ENCODE results near the gene PRR36. TPM values are rescaled to one million over a fixed set of nuclear protein-coding genes. Genes with fewer than 3 reads are reported as not detected.

Gene PRR36
- 0.12 TPM for total RNA-seq
- polyA plus RNA-seq: under 1 TPM in 2 of 4 donors, not detected in 2; 0.05 to 0.22 TPM

GRCh38 chr19:7874076-7874896 is at the start of gene PRR36:
Gene PRR36, minus strand, starts transcription at chr19:7874390. Its CDS starts 701 bp downstream, at chr19:7873689.
- ATAC-seq (ENCODE audit: low read depth in 2 of 2) (no peak), DNase-seq (no peak)
- H3K4me3 Mint-ChIP-seq: peak within 1 kb of the TSS in 3 of 4 donors; percentile 25 to 84 (median 77)
- peaks cover 39% of the 10 kb centered on the region for H3K27me3 Mint-ChIP-seq
- H3K9me3 ChIP-seq (ENCODE audit: control insufficient read depth in 2 of 2, low read length in 2 of 2): no peaks in the 10 kb centered on the region
- peaks cover 0 to 34% (median 9%) of the 10 kb centered on the region in 4 donors for H3K4me1 Mint-ChIP-seq
- H3K36me3 ChIP-seq (ENCODE audit: control insufficient read depth, insufficient read depth, low read length): no peaks in the 10 kb centered on the region
- no peaks in the 10 kb centered on the region for H3K36me3 Mint-ChIP-seq
- no peak within 1 kb of the TSS for H3K4me3 ChIP-seq (ENCODE audit: low read depth, low read length)
- peaks cover 4% of the 10 kb centered on the region for H3K27me3 ChIP-seq (ENCODE audit: control insufficient read depth, insufficient read depth, low read length)
- peaks cover 0 to 3% (median 0%) of the 10 kb centered on the region in 7 donors for H3K9me3 Mint-ChIP-seq
- no peak within 1 kb of the TSS for H3K27ac ChIP-seq (ENCODE audit: insufficient read depth, low read length, poor library complexity, severe bottlenecking)
- H3K27ac Mint-ChIP-seq: no peak within 1 kb of the TSS
- peaks cover 45% of the 10 kb centered on the region for H3K4me1 ChIP-seq (ENCODE audit: control insufficient read depth, insufficient read depth, low read length, poor library complexity, severe bottlenecking)

- ATAC-seq (ENCODE audit: low read depth in 2 of 2) (no peak), DNase-seq (no peak)
- Mint-ChIP-seq H3K27me3 (peaks cover 11% of the 10 kb centered on the region), H3K4me1 (peaks cover 0 to 41% (median 18%) of the 10 kb centered on the region in 4 donors), H3K36me3 (peaks cover 4% of the 10 kb centered on the region), H3K27ac (no peak overlapping the region), H3K9me3 (peaks cover 0 to 2% (median 0%) of the 10 kb centered on the region in 7 donors), H3K4me3 (peak overlapping the region in 3 of 4 donors; percentile 32 to 60 (median 47))
- Histone ChIP-seq H3K4me1 (ENCODE audit: control insufficient read depth, insufficient read depth, low read length, poor library complexity, severe bottlenecking) (peaks cover 40% of the 10 kb centered on the region), H3K36me3 (ENCODE audit: control insufficient read depth, insufficient read depth, low read length) (no peaks in the 10 kb centered on the region), H3K27me3 (ENCODE audit: control insufficient read depth, insufficient read depth, low read length) (peaks cover 2% of the 10 kb centered on the region), H3K9me3 (ENCODE audit: control insufficient read depth in 2 of 2, low read length in 2 of 2) (no peaks in the 10 kb centered on the region), H3K27ac (ENCODE audit: insufficient read depth, low read length, poor library complexity, severe bottlenecking) (no peak overlapping the region), H3K4me3 (ENCODE audit: low read depth, low read length) (no peak overlapping the region)
Measured at GRCh38 chr19:7923295-7924191, 49.4 kb upstream of the PRR36 start.

GRCh38 chr19:7922836-7923195 is 48.6 kb upstream of the PRR36 start:
- no peak for ATAC-seq (ENCODE audit: low read depth in 2 of 2)
- DNase-seq: no peak
- H3K4me3 ChIP-seq (ENCODE audit: low read depth, low read length): no peak overlapping the region
- H3K27me3 Mint-ChIP-seq: peaks cover 19% of the 10 kb centered on the region
- no peaks in the 10 kb centered on the region for H3K36me3 ChIP-seq (ENCODE audit: control insufficient read depth, insufficient read depth, low read length)
- no peak overlapping the region for H3K27ac ChIP-seq (ENCODE audit: insufficient read depth, low read length, poor library complexity, severe bottlenecking)
- H3K4me1 ChIP-seq (ENCODE audit: control insufficient read depth, insufficient read depth, low read length, poor library complexity, severe bottlenecking): peaks cover 42% of the 10 kb centered on the region
- H3K4me1 Mint-ChIP-seq: peaks cover 0 to 49% (median 17%) of the 10 kb centered on the region in 4 donors
- H3K27me3 ChIP-seq (ENCODE audit: control insufficient read depth, insufficient read depth, low read length): peaks cover 5% of the 10 kb centered on the region
- H3K36me3 Mint-ChIP-seq: peaks cover 4% of the 10 kb centered on the region
- peaks cover 0 to 2% (median 0%) of the 10 kb centered on the region in 7 donors for H3K9me3 Mint-ChIP-seq
- H3K27ac Mint-ChIP-seq: no peak overlapping the region
- H3K9me3 ChIP-seq (ENCODE audit: control insufficient read depth in 2 of 2, low read length in 2 of 2): no peaks in the 10 kb centered on the region
- peak overlapping the region in 1 of 4 donors; percentile 60 for H3K4me3 Mint-ChIP-seq

GRCh38 chr19:7921967-7922835 is 48.0 kb upstream of the PRR36 start:
- Histone ChIP-seq H3K4me3 (ENCODE audit: low read depth, low read length) (no peak overlapping the region), H3K27ac (ENCODE audit: insufficient read depth, low read length, poor library complexity, severe bottlenecking) (no peak overlapping the region), H3K27me3 (ENCODE audit: control insufficient read depth, insufficient read depth, low read length) (peaks cover 5% of the 10 kb centered on the region), H3K9me3 (ENCODE audit: control insufficient read depth in 2 of 2, low read length in 2 of 2) (no peaks in the 10 kb centered on the region), H3K36me3 (ENCODE audit: control insufficient read depth, insufficient read depth, low read length) (no peaks in the 10 kb centered on the region), H3K4me1 (ENCODE audit: control insufficient read depth, insufficient read depth, low read length, poor library complexity, severe bottlenecking) (peaks cover 49% of the 10 kb centered on the region)
- Mint-ChIP-seq H3K4me1 (peaks cover 0 to 51% (median 17%) of the 10 kb centered on the region in 4 donors), H3K4me3 (peak overlapping the region in 2 of 4 donors; percentile 60 to 76), H3K27ac (peak overlapping the region in 2 of 3 donors; percentile 52 to 59), H3K9me3 (peaks cover 0 to 2% (median 0%) of the 10 kb centered on the region in 7 donors), H3K27me3 (peaks cover 20% of the 10 kb centered on the region), H3K36me3 (peaks cover 4% of the 10 kb centered on the region)
- no peak for ATAC-seq (ENCODE audit: low read depth in 2 of 2)
- DNase-seq: no peak

- Histone ChIP-seq H3K4me1 (ENCODE audit: control insufficient read depth, insufficient read depth, low read length, poor library complexity, severe bottlenecking) (peaks cover 56% of the 10 kb centered on the region), H3K36me3 (ENCODE audit: control insufficient read depth, insufficient read depth, low read length) (no peaks in the 10 kb centered on the region), H3K27ac (ENCODE audit: insufficient read depth, low read length, poor library complexity, severe bottlenecking) (peak overlapping the region; percentile 78), H3K9me3 (ENCODE audit: control insufficient read depth in 2 of 2, low read length in 2 of 2) (no peaks in the 10 kb centered on the region), H3K27me3 (ENCODE audit: control insufficient read depth, insufficient read depth, low read length) (peaks cover 5% of the 10 kb centered on the region), H3K4me3 (ENCODE audit: low read depth, low read length) (peak overlapping the region; percentile 78)
- DNase-seq: no peak
- Mint-ChIP-seq H3K36me3 (peaks cover 4% of the 10 kb centered on the region), H3K27me3 (peaks cover 25% of the 10 kb centered on the region), H3K4me3 (peak overlapping the region; percentile 89 to 96 (median 94)), H3K9me3 (peaks cover 0 to 2% (median 0%) of the 10 kb centered on the region in 7 donors), H3K4me1 (peaks cover 0 to 53% (median 19%) of the 10 kb centered on the region in 4 donors), H3K27ac (peak overlapping the region; percentile 91 to 94 (median 93))
- no peak for ATAC-seq (ENCODE audit: low read depth in 2 of 2)
Measured at GRCh38 chr19:7921302-7921966, 47.2 kb upstream of the PRR36 start.

- Histone ChIP-seq H3K4me3 (ENCODE audit: low read depth, low read length) (peak overlapping the region; percentile 78), H3K36me3 (ENCODE audit: control insufficient read depth, insufficient read depth, low read length) (no peaks in the 10 kb centered on the region), H3K27ac (ENCODE audit: insufficient read depth, low read length, poor library complexity, severe bottlenecking) (peak overlapping the region; percentile 78), H3K4me1 (ENCODE audit: control insufficient read depth, insufficient read depth, low read length, poor library complexity, severe bottlenecking) (peaks cover 59% of the 10 kb centered on the region), H3K9me3 (ENCODE audit: control insufficient read depth in 2 of 2, low read length in 2 of 2) (no peaks in the 10 kb centered on the region), H3K27me3 (ENCODE audit: control insufficient read depth, insufficient read depth, low read length) (peaks cover 7% of the 10 kb centered on the region)
- ATAC-seq (ENCODE audit: low read depth in 2 of 2) (peak; percentile 66 to 72), DNase-seq (peak; percentile 96 to 99 (median 97))
- Mint-ChIP-seq H3K27me3 (peaks cover 29% of the 10 kb centered on the region), H3K9me3 (peaks cover 0 to 2% (median 0%) of the 10 kb centered on the region in 7 donors), H3K27ac (peak overlapping the region; percentile 91 to 94 (median 93)), H3K4me1 (peaks cover 0 to 54% (median 19%) of the 10 kb centered on the region in 4 donors), H3K36me3 (peaks cover 4% of the 10 kb centered on the region), H3K4me3 (peak overlapping the region; percentile 89 to 96 (median 94))
Measured at GRCh38 chr19:7920519-7921301, 46.5 kb upstream of the PRR36 start.
